H9 (cell line): ENCODE data around the gene OR2H2. TPM values are rescaled to one million over a fixed set of nuclear protein-coding genes. Genes with fewer than 3 reads are reported as not detected.

ENCODE experiments used
- DNase-seq: peaks from one replicate; pipeline ENCODE4 v3.0.0-alpha.2; 2017
- H2AFZ ChIP-seq: one replicate; pipeline ENCODE4 v1.6.1; 2013; ENCODE audit warnings: mild to moderate bottlenecking, low read length, control low read depth, moderate library complexity
- H2AK5ac ChIP-seq: 2 replicates; pipeline ENCODE4 v1.6.1; 2013; ENCODE audit warnings: low read length, control low read depth, mixed read lengths; ENCODE audit not compliant: insufficient read length
- H2BK120ac ChIP-seq: one replicate; pipeline ENCODE4 v1.6.1; 2013; ENCODE audit warnings: low read depth, mild to moderate bottlenecking, low read length, control low read depth, inconsistent platforms; ENCODE audit not compliant: poor library complexity, severe bottlenecking
- H2BK12ac ChIP-seq: 2 replicates; pipeline ENCODE4 v1.6.1; 2013; ENCODE audit warnings: low read length, control low read depth, mixed read lengths, low read depth; ENCODE audit not compliant: insufficient read length
- H2BK15ac ChIP-seq: 2 replicates; pipeline ENCODE4 v1.6.1; 2013; ENCODE audit warnings: low read depth, low read length, control low read depth
- H2BK20ac ChIP-seq: one replicate; pipeline ENCODE4 v1.6.1; 2013; ENCODE audit warnings: low read depth, mild to moderate bottlenecking, low read length, control low read depth, inconsistent platforms; ENCODE audit not compliant: poor library complexity, severe bottlenecking
- H2BK5ac ChIP-seq: 2 replicates; pipeline ENCODE4 v1.6.1; 2013; ENCODE audit warnings: low read length, control low read depth, mixed read lengths; ENCODE audit not compliant: insufficient read length
- H3K14ac ChIP-seq: 2 replicates; pipeline ENCODE4 v1.6.1; 2013; ENCODE audit warnings: low read length, control low read depth; ENCODE audit not compliant: insufficient read depth
- H3K18ac ChIP-seq: 2 replicates; pipeline ENCODE4 v1.6.1; 2013; ENCODE audit warnings: low read depth, mild to moderate bottlenecking, mixed read lengths, low read length, control low read depth; ENCODE audit not compliant: insufficient read length
- H3K23ac ChIP-seq: 2 replicates; pipeline ENCODE4 v1.6.1; 2013; ENCODE audit warnings: low read length, control low read depth, mixed read lengths, low read depth; ENCODE audit not compliant: insufficient read length
- H3K23me2 ChIP-seq: 2 replicates; pipeline ENCODE4 v1.6.1; 2013; ENCODE audit warnings: low read depth, mild to moderate bottlenecking, mixed read lengths, low read length, control low read depth; ENCODE audit not compliant: insufficient read length, poor library complexity, severe bottlenecking
- H3K27ac ChIP-seq: 2 replicates; pipeline ENCODE4 v1.5.1; 2013; ENCODE audit warnings: low read length, control low read depth, mixed read lengths, low read depth; ENCODE audit not compliant: insufficient read length
- H3K27me3 ChIP-seq: 2 replicates; pipeline ENCODE4 v1.6.1; 2013; ENCODE audit warnings: low read length, control low read depth, inconsistent platforms; ENCODE audit not compliant: insufficient read depth
- H3K4ac ChIP-seq: 2 replicates; pipeline ENCODE4 v1.6.1; 2013; ENCODE audit warnings: low read depth, mild to moderate bottlenecking, control low read depth, inconsistent platforms, low read length, moderate library complexity
- H3K4me1 ChIP-seq: 2 replicates; pipeline ENCODE4 v1.6.1; 2013; ENCODE audit warnings: low read length, control low read depth, inconsistent platforms; ENCODE audit not compliant: insufficient read depth
- H3K4me2 ChIP-seq: 2 replicates; pipeline ENCODE4 v1.6.1; 2013; ENCODE audit warnings: low read length, control low read depth, mixed read lengths; ENCODE audit not compliant: insufficient read length, insufficient read depth
- H3K56ac ChIP-seq: 2 replicates; pipeline ENCODE4 v1.6.1; 2013; ENCODE audit warnings: low read depth, mild to moderate bottlenecking, mixed read lengths, low read length, control low read depth; ENCODE audit not compliant: insufficient read length
- H3K79me1 ChIP-seq: 2 replicates; pipeline ENCODE4 v1.6.1; 2013; ENCODE audit warnings: low read depth, mild to moderate bottlenecking, moderate library complexity, low read length, control low read depth, inconsistent platforms; ENCODE audit not compliant: insufficient read depth, poor library complexity, severe bottlenecking
- H3K79me2 ChIP-seq: 2 replicates; pipeline ENCODE4 v1.6.1; 2013; ENCODE audit warnings: low read length, control low read depth, inconsistent platforms; ENCODE audit not compliant: insufficient read depth
- H3K9ac ChIP-seq: 2 replicates; pipeline ENCODE4 v1.6.1; 2013; ENCODE audit warnings: low read length, control low read depth, mixed read lengths; ENCODE audit not compliant: insufficient read length; ENCODE audit errors: extremely low read depth
- H3K9me3 ChIP-seq: one replicate; pipeline ENCODE4 v1.6.1; 2013; ENCODE audit warnings: low read depth, low read length, inconsistent platforms; ENCODE audit not compliant: control insufficient read depth
- H3T11ph ChIP-seq: one replicate; pipeline ENCODE4 v1.6.1; 2013; ENCODE audit warnings: mild to moderate bottlenecking, low read length, control low read depth, inconsistent platforms
- H4K20me1 ChIP-seq: one replicate; pipeline ENCODE4 v1.6.1; 2013; ENCODE audit not compliant: control insufficient read depth, insufficient read length, insufficient read depth
- H4K5ac ChIP-seq: 2 replicates; pipeline ENCODE4 v1.6.1; 2013; ENCODE audit warnings: low read depth, mild to moderate bottlenecking, mixed read lengths, low read length, control low read depth; ENCODE audit not compliant: insufficient read length
- H4K8ac ChIP-seq: replicated peaks from 2 replicates; pipeline ENCODE4 v1.6.1; 2013; ENCODE audit warnings: low read length, control low read depth, mixed read lengths, low read depth; ENCODE audit not compliant: insufficient read length
- H4K91ac ChIP-seq: 2 replicates; pipeline ENCODE4 v1.6.1; 2013; ENCODE audit warnings: low read depth, mild to moderate bottlenecking, moderate library complexity, mixed read lengths, low read length, control low read depth; ENCODE audit not compliant: insufficient read length
- H3K27ac Mint-ChIP-seq, 3 experiments: 2 replicates in 2 of 3; 3 replicates in 1 of 3; pipeline ENCODE4 v1.8.0; 2020 to 2021; ENCODE audit warnings: mixed read lengths in 3 of 3, mild to moderate bottlenecking in 1 of 3, moderate library complexity in 1 of 3
- H3K27me3 Mint-ChIP-seq: 2 replicates; pipeline ENCODE4 v1.8.0; 2021; ENCODE audit warnings: low read depth, mild to moderate bottlenecking, moderate library complexity, mixed read lengths
- H3K36me3 Mint-ChIP-seq, 3 experiments: 2 replicates in 2 of 3; 3 replicates in 1 of 3; pipeline ENCODE4 v1.8.0; 2020 to 2021; ENCODE audit warnings: low read depth in 3 of 3, mixed read lengths in 3 of 3; ENCODE audit not compliant: insufficient read depth in 1 of 3
- H3K4me1 Mint-ChIP-seq, 2 experiments: 2 replicates each; pipeline ENCODE4 v1.8.0; 2020; ENCODE audit warnings: mixed read lengths in 2 of 2
- H3K4me3 Mint-ChIP-seq, 2 experiments: 2 replicates in 1 of 2; 3 replicates in 1 of 2; pipeline ENCODE4 v1.8.0; 2020 to 2021; ENCODE audit warnings: mild to moderate bottlenecking in 2 of 2, mixed read lengths in 2 of 2, moderate library complexity in 1 of 2
- H3K9me3 Mint-ChIP-seq, 2 experiments: 2 replicates in 1 of 2; 3 replicates in 1 of 2; pipeline ENCODE4 v1.8.0; 2020; ENCODE audit warnings: mild to moderate bottlenecking in 2 of 2, mixed read lengths in 2 of 2, moderate library complexity in 1 of 2
- CTCF ChIP-seq: fragments of 200-600 bp; sonication (generic); conservative IDR thresholded peaks from 3 replicates; pipeline ENCODE4 v1.8.0; 2021; ENCODE audit warnings: antibody characterized with exemption, mild to moderate bottlenecking
- WGBS: extraction: QIAGEN DNeasy Blood & Tissue Kit; methylation state at CpG from one replicate; pipeline ENCODE4 v1.1.7; 2013; ENCODE audit warnings: missing lambda C conversion rate, low lambda C conversion rate, mixed read lengths; ENCODE audit not compliant: insufficient read length; ENCODE audit errors: extremely low coverage; 5-methylcytosine and 5-hydroxymethylcytosine counted together
- total RNA-seq: library from RNA; stranded (reverse); gene quantifications from 2 replicates; pipeline ENCODE4 v1.2.1, GENCODE V29; 2021

OR2H2 gene
- total RNA-seq, 1 experiment from 2014 or later = not detected

- no peaks in the 10 kb centered on the region for H3K9me3 Mint-ChIP-seq
- Histone ChIP-seq H3K4me2 (no peak overlapping the region), H2AK5ac (no peak overlapping the region), H3K27me3 (no peaks in the 10 kb centered on the region), H3K79me1 (no peaks in the 10 kb centered on the region), H2BK5ac (no peak overlapping the region), H3K27ac (no peak overlapping the region), H3K79me2 (no peaks in the 10 kb centered on the region; the same call in 1 of the 2 replicates), H2AFZ (no peak overlapping the region), H2BK20ac (no peak overlapping the region), H3K14ac (no peak overlapping the region), H3K4me1 (peaks cover 13% of the 10 kb centered on the region; the same call in 1 of the 2 replicates), H4K8ac (no peak overlapping the region), H3K23ac (no peak overlapping the region), H3T11ph (no peak overlapping the region), H3K18ac (no peak overlapping the region), H3K4ac (no peak overlapping the region), H3K23me2 (no peaks in the 10 kb centered on the region), H2BK12ac (no peak overlapping the region), H3K56ac (no peak overlapping the region), H4K91ac (no peak overlapping the region), H3K9ac (no peak overlapping the region), H2BK120ac (no peak overlapping the region), H3K9me3 (no peaks in the 10 kb centered on the region), H2BK15ac (no peak overlapping the region), H4K20me1 (no peaks in the 10 kb centered on the region), H4K5ac (no peak overlapping the region)
- no peak for TF ChIP-seq CTCF
- H3K27me3 Mint-ChIP-seq = no peaks in the 10 kb centered on the region
- H3K4me1 Mint-ChIP-seq = peaks cover 28 to 45% of the 10 kb centered on the region in 2 experiments
- H3K36me3 Mint-ChIP-seq = peaks cover 61 to 94% (median 70%) of the 10 kb centered on the region in 3 experiments
- WGBS = no CpG with 5 or more reads among the region's 1 CpG
- H3K4me3 Mint-ChIP-seq = no peak overlapping the region
- H3K27ac Mint-ChIP-seq = no peak overlapping the region
- no peak for DNase-seq
These were observed 34.7 kb downstream of the OR2H2 start for GRCh38 chr6:29619578-29620160.
